GM21423 (cell line): ENCODE results near the gene CHST1.

Experiments used
- ATAC-seq: cut with Tn5 transposase; IDR thresholded peaks from one replicate; pipeline ENCODE4 v1.9.1; 2021; ENCODE audit warnings: mild to moderate bottlenecking, moderate library complexity; ENCODE audit not compliant: unreplicated experiment

CHST1 gene

GRCh38 chr11:45646275-45646927 lies 19.0 kb downstream of the CHST1 start:
- ATAC-seq = peak; percentile 59

- ATAC-seq = no peak
Measured at GRCh38 chr11:45644981-45645889, 20.2 kb downstream of the CHST1 start.

- no peak for ATAC-seq
Measured at GRCh38 chr11:45643598-45644260, 21.7 kb downstream of the CHST1 start.

GRCh38 chr11:45641961-45642360 lies 23.5 kb downstream of the CHST1 start:
- ATAC-seq = no peak

DNA sequence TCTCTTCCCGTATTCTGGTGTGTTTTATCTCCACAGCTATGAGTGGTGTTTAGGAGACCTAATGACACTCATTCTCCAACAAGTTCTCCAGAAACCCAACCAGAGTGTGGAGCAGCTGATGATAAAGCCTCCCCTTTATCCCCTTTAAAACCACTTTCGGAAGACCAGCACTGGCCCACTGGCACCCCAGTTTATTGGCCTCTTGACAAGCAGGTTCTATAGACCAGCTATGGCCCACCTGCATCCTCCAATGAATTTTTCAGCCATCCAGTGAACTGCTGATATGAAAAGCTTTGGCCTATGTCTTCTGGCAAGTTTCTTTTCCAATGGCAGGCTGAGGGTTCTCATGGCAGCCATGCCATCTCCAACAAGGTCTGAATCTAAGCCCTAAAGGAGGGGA lies 27.4 kb downstream of the CHST1 start:
- ATAC-seq = no peak

DNA sequence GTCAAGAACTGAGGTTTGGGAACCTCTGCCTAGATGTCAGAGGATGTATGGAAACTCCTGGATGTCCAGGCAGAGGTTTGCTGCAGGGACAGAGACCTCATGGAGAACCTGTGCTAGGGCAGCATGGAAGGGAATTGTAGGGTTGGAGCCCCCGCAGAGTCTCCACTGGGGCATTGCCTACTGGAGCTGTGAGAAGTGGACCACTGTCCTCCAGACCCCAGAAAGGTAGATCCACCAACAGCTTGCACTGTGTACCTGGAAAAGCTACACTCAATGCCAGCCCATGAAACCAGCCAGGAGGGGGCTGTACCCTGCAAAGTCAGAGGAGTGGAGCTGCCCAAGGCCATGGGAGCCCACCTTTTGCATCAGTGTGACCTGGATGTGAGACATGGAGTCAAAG lies 29.5 kb downstream of the CHST1 start:
- ATAC-seq = no peak

DNA sequence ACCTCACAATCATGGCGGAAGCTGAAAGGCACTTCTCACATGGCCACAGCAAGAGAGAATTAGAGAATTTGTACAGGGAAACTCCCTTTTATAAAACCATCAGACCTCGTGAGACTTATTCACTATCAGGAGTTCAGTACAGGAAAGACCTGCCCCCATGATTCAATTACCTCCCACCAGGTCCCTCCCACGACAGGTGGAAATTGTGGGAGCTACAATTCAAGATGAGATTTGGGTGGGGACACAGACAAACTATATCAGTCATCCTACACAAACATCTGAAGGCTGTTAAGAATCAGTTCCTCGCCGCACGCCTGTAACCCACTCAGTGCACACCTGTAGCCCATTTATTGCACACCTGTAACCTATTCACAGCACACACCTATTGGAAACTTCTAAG lies 39.8 kb downstream of the CHST1 start:
- ATAC-seq = no peak

- no peak for ATAC-seq
Measured at GRCh38 chr11:45624095-45624494, 41.3 kb downstream of the CHST1 start.

- no peak for ATAC-seq
Measured at GRCh38 chr11:45622861-45623260, 42.6 kb downstream of the CHST1 start.

- no peak for ATAC-seq
Measured at GRCh38 chr11:45622283-45622682, 43.1 kb downstream of the CHST1 start.

DNA sequence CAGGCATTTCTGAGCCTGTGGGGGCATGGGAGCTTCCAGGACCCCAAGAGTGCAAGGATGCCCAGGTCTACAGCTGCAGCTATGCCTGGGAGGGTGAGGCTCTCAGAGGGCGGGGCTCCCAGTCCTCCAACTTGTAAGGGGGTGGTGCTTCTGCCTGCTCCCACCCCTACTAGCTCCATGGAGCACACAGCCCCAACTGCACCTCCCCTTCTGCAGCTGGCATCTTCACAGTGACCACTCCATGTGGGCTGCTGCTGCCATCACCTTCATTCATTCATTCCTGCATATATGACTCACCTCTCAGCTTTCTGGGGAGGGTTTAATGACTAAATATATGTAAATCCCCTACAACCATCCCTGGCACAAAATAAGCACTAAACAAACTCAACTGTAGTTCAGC lies 43.8 kb downstream of the CHST1 start:
- no peak for ATAC-seq

GRCh38 chr11:45620243-45620642 lies 45.2 kb downstream of the CHST1 start:
- ATAC-seq = no peak

GRCh38 chr11:45618897-45619296 lies 46.5 kb downstream of the CHST1 start:
- no peak for ATAC-seq

DNA sequence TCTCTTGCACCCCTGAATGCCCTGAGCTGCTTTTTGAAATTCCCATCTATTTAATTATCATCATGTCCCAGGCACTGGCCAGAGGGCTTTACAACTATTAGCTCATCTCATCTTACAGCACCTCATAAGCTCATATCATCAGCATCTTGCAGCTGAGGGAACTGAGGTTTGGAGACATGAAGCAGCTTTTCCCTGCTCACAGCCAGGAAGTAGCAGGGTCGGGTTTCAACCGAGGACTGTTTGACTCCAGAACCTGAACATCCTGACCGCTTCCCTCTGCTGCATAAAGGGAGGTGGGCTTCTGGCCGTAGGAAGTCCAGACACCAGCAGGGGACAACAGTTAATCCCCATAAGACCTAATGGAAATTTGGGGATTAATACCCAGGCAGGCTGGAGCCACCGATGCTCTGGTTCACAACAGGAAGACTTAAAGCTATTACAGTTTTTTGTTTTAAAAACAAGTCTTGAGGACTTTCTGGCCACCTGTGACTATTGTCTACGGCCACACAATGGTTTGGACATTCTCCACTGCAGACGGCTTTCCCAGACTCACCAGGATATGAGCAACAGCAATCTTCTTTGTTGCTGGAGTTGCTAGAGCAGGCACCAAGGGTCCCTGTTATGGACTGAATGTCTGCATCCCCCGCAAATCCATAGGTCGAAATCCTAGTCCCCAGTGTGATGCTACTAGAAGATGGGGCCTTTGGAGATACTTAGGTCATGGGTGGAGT lies 47.4 kb downstream of the CHST1 start:
- ATAC-seq = no peak

DNA sequence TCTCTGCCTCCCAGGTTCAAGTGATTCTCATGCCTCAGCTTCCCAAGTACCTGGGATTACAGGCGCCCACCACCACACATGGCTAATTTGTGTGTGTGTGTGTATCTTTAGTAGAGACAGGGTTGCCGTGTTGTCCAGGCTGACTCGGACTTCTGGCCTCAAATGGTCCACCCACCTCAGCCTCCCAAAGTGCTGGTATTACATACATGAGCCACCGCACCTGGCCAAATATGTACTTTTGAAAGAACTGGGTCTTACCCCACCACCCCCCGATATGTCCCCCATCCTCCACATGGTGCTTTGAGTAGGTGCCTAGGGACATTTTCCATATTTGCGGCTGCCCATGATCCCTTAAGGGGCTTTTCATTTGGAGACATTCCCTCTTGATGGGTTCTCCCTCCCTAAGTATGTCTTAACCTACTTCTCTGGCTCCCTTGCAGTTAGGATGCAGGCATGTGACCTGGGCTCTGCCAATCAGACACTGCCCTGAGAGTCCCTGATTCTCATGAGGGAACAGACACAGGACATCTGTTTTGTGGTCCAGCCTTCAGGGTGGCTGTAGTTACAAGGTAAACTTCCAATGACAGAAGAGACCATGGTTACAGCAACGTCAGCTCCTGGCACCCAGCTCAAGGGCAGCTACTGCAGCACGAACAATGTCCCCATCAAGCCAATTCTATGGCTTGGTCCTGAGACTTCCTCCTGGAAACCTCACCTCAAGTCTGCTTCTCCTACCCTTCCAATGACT lies 48.4 kb downstream of the CHST1 start:
- ATAC-seq = no peak

DNA sequence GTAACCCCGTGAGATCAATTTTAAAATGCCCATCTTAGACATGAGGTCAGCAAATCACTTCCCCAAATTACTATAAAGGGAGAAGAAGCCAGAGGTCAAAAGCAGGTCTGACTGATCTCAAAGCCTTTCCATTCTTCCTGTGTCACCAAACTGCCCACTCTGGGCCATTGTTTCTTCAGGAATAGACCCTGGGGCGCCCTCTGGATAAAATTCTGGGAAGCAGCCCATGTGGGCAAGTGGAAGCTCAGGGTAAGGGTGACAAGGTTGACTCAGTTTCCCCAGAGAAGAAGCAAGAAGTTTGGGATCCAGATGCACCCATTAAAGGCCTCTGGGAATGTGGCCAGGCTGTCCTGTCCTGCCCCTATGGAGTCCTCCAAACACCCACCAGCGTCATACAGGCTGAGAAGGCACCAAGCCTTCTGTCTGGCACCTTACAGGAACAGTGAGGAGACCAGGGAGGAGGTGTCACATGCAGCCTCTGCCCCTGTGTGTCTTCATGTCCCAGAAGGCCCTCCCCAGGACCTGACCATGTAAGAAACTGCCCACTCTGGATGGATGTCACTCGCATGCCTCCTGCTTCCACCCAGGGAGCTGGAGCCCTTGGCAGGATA lies 50.1 kb downstream of the CHST1 start:
- ATAC-seq = no peak

- no peak for ATAC-seq
Measured at GRCh38 chr11:45614196-45614828, 51.1 kb downstream of the CHST1 start.

DNA sequence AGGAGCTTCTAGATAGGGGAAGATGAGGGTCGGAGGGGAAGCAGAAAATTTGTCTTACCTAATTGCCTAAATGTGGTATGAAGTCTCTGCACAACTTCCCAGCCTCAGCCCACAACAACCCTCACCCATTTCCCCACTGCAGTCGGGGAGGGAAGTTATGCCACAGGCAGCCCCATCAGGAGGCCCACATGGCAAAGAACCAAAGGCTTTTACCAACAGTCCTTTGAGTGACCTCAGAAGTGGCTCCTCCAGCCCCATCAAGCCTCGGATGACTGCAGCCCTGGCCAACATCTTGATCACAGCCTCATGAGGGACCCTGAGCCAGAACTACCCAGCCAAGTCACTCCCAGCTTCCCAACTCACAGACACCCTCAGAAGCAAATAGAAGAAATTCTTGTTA lies 54.8 kb downstream of the CHST1 start:
- ATAC-seq = no peak

DNA sequence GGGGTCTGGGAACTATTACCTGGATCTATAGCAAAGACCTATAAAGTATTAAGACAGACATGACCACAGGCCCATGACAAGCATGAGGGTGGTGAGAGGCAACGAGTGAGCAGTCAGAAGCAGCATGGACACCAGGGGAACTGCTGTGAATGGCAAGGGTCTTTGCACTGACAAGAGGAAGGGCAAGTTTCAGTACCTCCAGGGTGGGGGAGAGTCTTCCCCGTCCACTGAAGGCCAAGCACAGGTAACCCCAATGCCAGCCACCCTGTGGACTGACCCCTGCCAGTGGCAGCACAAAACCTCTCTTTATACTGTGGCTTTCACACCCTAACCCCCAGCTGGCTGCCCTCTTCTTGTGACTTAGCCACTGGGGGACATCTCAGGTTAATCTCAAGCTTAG lies 55.5 kb downstream of the CHST1 start:
- ATAC-seq = no peak

- ATAC-seq = no peak
Measured at GRCh38 chr11:45609337-45609736, 56.1 kb downstream of the CHST1 start.
